SJSA1 (cell line): ENCODE results near the gene ATP2A3. TPM values are rescaled to one million over a fixed set of nuclear protein-coding genes. Genes with fewer than 3 reads are reported as not detected.

Source experiments
- DNase-seq, 2 experiments: peaks; one replicate each; pipeline ENCODE4 v3.0.0-alpha.2; 2015 to 2020; ENCODE audit warnings: low spot score in 2 of 2, low read depth in 1 of 2
- H3K27ac ChIP-seq: fragments of 250-450 bp; sonication (Bioruptor Pico); 2 replicates; pipeline ENCODE4 v1.5.1; 2020; ENCODE audit warnings: mild to moderate bottlenecking, moderate library complexity
- H3K27me3 ChIP-seq: fragments of 250-450 bp; sonication (Bioruptor Pico); replicated peaks from 2 replicates; pipeline ENCODE4 v1.5.1; 2020; ENCODE audit warnings: mild to moderate bottlenecking, moderate library complexity
- H3K36me3 ChIP-seq: fragments of 250-450 bp; sonication (Bioruptor Pico); 2 replicates; pipeline ENCODE4 v1.5.1; 2020; ENCODE audit warnings: mild to moderate bottlenecking
- H3K4me1 ChIP-seq: fragments of 250-450 bp; sonication (Bioruptor Pico); replicated peaks from 2 replicates; pipeline ENCODE4 v1.6.1; 2021; ENCODE audit warnings: mild to moderate bottlenecking
- H3K4me3 ChIP-seq: fragments of 250-450 bp; sonication (Bioruptor Pico); 2 replicates; pipeline ENCODE4 v1.5.1; 2020; ENCODE audit warnings: mild to moderate bottlenecking
- H3K9me3 ChIP-seq: fragments of 250-450 bp; sonication (Bioruptor Pico); replicated peaks from 2 replicates; pipeline ENCODE4 v1.5.1; 2020; ENCODE audit warnings: mild to moderate bottlenecking
- total RNA-seq: library from RNA; depleted of rRNA; stranded (reverse); fragments of >200 nt; shearing (Covaris generic); gene quantifications from 2 replicates; pipeline ENCODE4 v1.2.3, GENCODE V29; 2014; rRNA removed

ATP2A3 gene
- 0.06 and 0.89 TPM in 2 replicates for total RNA-seq

- Histone ChIP-seq H3K4me3 (peak within 1 kb of the TSS; percentile 44), H3K27me3 (peaks cover 15% of the 10 kb centered on the region), H3K36me3 (no peaks in the 10 kb centered on the region), H3K27ac (no peak within 1 kb of the TSS), H3K9me3 (no peaks in the 10 kb centered on the region), H3K4me1 (peaks cover 23% of the 10 kb centered on the region)
- DNase-seq = no peak
These were observed at the start of gene ATP2A3 for GRCh38 chr17:3964203-3965117. Gene ATP2A3, minus strand, starts transcription at chr17:3964437. Its CDS starts 146 bp downstream, at chr17:3964291.

- Histone ChIP-seq H3K4me1 (no peaks in the 10 kb centered on the region), H3K36me3 (peaks cover 76% of the 10 kb centered on the region), H3K9me3 (no peaks in the 10 kb centered on the region), H3K27me3 (no peaks in the 10 kb centered on the region), H3K4me3 (no peak overlapping the region), H3K27ac (no peak overlapping the region)
- no peak for DNase-seq
These were observed 46.5 kb upstream of the ATP2A3 start for GRCh38 chr17:4010754-4011153.

GRCh38 chr17:4009186-4009785 lies 45.0 kb upstream of the ATP2A3 start:
- Histone ChIP-seq H3K36me3 (peaks cover 67% of the 10 kb centered on the region), H3K9me3 (0 out of 2 replicates have a peak, but pooled peaks cover 2% of the 10 kb centered on the region), H3K4me3 (no peak overlapping the region), H3K27me3 (no peaks in the 10 kb centered on the region), H3K4me1 (no peaks in the 10 kb centered on the region), H3K27ac (no peak overlapping the region)
- DNase-seq = no peak

- Histone ChIP-seq H3K36me3 (peaks cover 61% of the 10 kb centered on the region), H3K9me3 (0 out of 2 replicates have a peak, but pooled peaks cover 3% of the 10 kb centered on the region), H3K27me3 (no peaks in the 10 kb centered on the region), H3K4me3 (no peak overlapping the region), H3K27ac (no peak overlapping the region), H3K4me1 (no peaks in the 10 kb centered on the region)
- no peak for DNase-seq
These were observed 44.4 kb upstream of the ATP2A3 start for GRCh38 chr17:4008441-4009185.

GRCh38 chr17:4008082-4008435 lies 43.8 kb upstream of the ATP2A3 start:
- Histone ChIP-seq H3K4me3 (no peak overlapping the region), H3K9me3 (0 out of 2 replicates have a peak, but pooled peaks cover 3% of the 10 kb centered on the region), H3K27me3 (no peaks in the 10 kb centered on the region), H3K36me3 (peaks cover 55% of the 10 kb centered on the region), H3K4me1 (peaks cover 2% of the 10 kb centered on the region; the same call in 1 of the 2 replicates), H3K27ac (no peak overlapping the region)
- no peak for DNase-seq

- Histone ChIP-seq H3K9me3 (0 out of 2 replicates have a peak, but pooled peaks cover 3% of the 10 kb centered on the region), H3K4me1 (peaks cover 7% of the 10 kb centered on the region), H3K27me3 (no peaks in the 10 kb centered on the region), H3K4me3 (no peak overlapping the region), H3K27ac (no peak overlapping the region), H3K36me3 (peaks cover 52% of the 10 kb centered on the region)
- no peak for DNase-seq
These were observed 43.3 kb upstream of the ATP2A3 start for GRCh38 chr17:4007346-4008081.

- Histone ChIP-seq H3K27ac (no peak overlapping the region), H3K4me1 (peaks cover 14% of the 10 kb centered on the region), H3K4me3 (no peak overlapping the region), H3K27me3 (no peaks in the 10 kb centered on the region), H3K9me3 (0 out of 2 replicates have a peak, but pooled peaks cover 3% of the 10 kb centered on the region), H3K36me3 (peaks cover 49% of the 10 kb centered on the region)
- DNase-seq = no peak
These were observed 42.5 kb upstream of the ATP2A3 start for GRCh38 chr17:4006745-4007211.

- Histone ChIP-seq H3K36me3 (peaks cover 49% of the 10 kb centered on the region), H3K4me1 (peaks cover 14% of the 10 kb centered on the region), H3K27me3 (no peaks in the 10 kb centered on the region)
These were observed 41.9 kb upstream of the ATP2A3 start for GRCh38 chr17:4006165-4006589.

GRCh38 chr17:4005296-4006164 lies 41.3 kb upstream of the ATP2A3 start:
- Histone ChIP-seq H3K9me3 (0 out of 2 replicates have a peak, but pooled peaks cover 3% of the 10 kb centered on the region), H3K36me3 (peaks cover 49% of the 10 kb centered on the region), H3K4me1 (peaks cover 14% of the 10 kb centered on the region), H3K27me3 (no peaks in the 10 kb centered on the region), H3K4me3 (no peak overlapping the region), H3K27ac (no peak overlapping the region)
- no peak for DNase-seq

More at GRCh38 chr17:4006165-4006589, 41.9 kb upstream of the ATP2A3 start:
- DNase-seq = no peak
- Histone ChIP-seq H3K9me3 (0 out of 2 replicates have a peak, but pooled peaks cover 3% of the 10 kb centered on the region), H3K27ac (no peak overlapping the region), H3K4me3 (no peak overlapping the region)

GRCh38 chr17:4004517-4005295 lies 40.5 kb upstream of the ATP2A3 start:
- H3K4me3 ChIP-seq = no peak overlapping the region
- H3K27me3 ChIP-seq = no peaks in the 10 kb centered on the region
- DNase-seq = peak in 1 of 2 experiments; percentile 25
- peaks cover 14% of the 10 kb centered on the region for H3K4me1 ChIP-seq
- no peak overlapping the region for H3K27ac ChIP-seq
- peaks cover 44% of the 10 kb centered on the region for H3K36me3 ChIP-seq
- 0 out of 2 replicates have a peak, but pooled peaks cover 3% of the 10 kb centered on the region for H3K9me3 ChIP-seq

- H3K36me3 ChIP-seq = peaks cover 36% of the 10 kb centered on the region
- no peaks in the 10 kb centered on the region for H3K27me3 ChIP-seq
- no peak overlapping the region for H3K27ac ChIP-seq
- 0 out of 2 replicates have a peak, but pooled peaks cover 3% of the 10 kb centered on the region for H3K9me3 ChIP-seq
- no peak for DNase-seq
- no peak overlapping the region for H3K4me3 ChIP-seq
- H3K4me1 ChIP-seq = peaks cover 14% of the 10 kb centered on the region
These were observed 39.5 kb upstream of the ATP2A3 start for GRCh38 chr17:4003501-4004421.
